Prostate gland (tissue), 2 donors: Measurements from ENCODE around the gene AKAP7. TPM values are rescaled to one million over a fixed set of nuclear protein-coding genes. Genes with fewer than 3 reads are reported as not detected.

Experiments used
- DNase-seq: peaks from one replicate; pipeline ENCODE4 v3.0.0-alpha.2; 2019; ENCODE audit warnings: low spot score
- H3K27ac ChIP-seq, 2 donors: fragments of 200-600 bp; sonication (generic); 2 replicates each; pipeline ENCODE4 v1.5.1; 2017 to 2019
- H3K27me3 ChIP-seq: fragments of 200-600 bp; sonication (generic); replicated peaks from 2 replicates; pipeline ENCODE4 v1.5.1; 2019; ENCODE audit not compliant: insufficient read depth
- H3K36me3 ChIP-seq, 2 donors: fragments of 200-600 bp; sonication (generic); 1 replicate in 1 of 2; 2 replicates in 1 of 2; pipeline versions ENCODE4 v1.5.1 to v1.8.1; 2017 to 2019
- H3K4me1 ChIP-seq: fragments of 200-600 bp; sonication (generic); replicated peaks from 2 replicates; pipeline ENCODE4 v1.5.1; 2019
- H3K4me3 ChIP-seq, 2 donors: fragments of 200-600 bp; sonication (generic); 2 replicates each; pipeline ENCODE4 v1.5.1; 2017 to 2019
- H3K9me3 ChIP-seq: fragments of 200-600 bp; sonication (generic); 2 replicates; pipeline ENCODE4 v1.5.1; 2017
- POLR2A ChIP-seq: fragments of 450-650 bp; IDR thresholded peaks from one replicate; pipeline ENCODE4 v1.6.1; 2016; ENCODE audit warnings: antibody characterized with exemption, mild to moderate bottlenecking
- POLR2AphosphoS5 ChIP-seq: sonication (generic); formaldehyde crosslinking; IDR thresholded peaks from one replicate; pipeline ENCODE4 v1.6.1; 2017; ENCODE audit warnings: antibody characterized with exemption
- WGBS: methylation state at CpG from one replicate; pipeline ENCODE4 v1.1.5; 2018; 5-methylcytosine and 5-hydroxymethylcytosine counted together
- intact Hi-C: fragments of 100-400 bp; cut with DNase I; formaldehyde crosslinking; loops from one replicate; pipeline ENCODE4 v1.14.2; 2022
- total RNA-seq, 2 donors: library from RNA; depleted of rRNA; stranded (reverse); fragments of >200 nt; gene quantifications; one replicate each; pipeline ENCODE4 v1.1.0, GENCODE V29; 2016
- TF ChIP-seq, protein P1 (sequence below), 4 experiments: fragments of 200-600 bp in 2 of 4; fragments of 450-650 bp in 2 of 4; sonication (generic) in 2 of 4; IDR thresholded peaks; 1 replicate in 3 of 4; 2 replicates in 1 of 4; pipeline ENCODE4 v1.5.1; 2016 to 2019; ENCODE audit warnings: antibody characterized with exemption in 4 of 4, mild to moderate bottlenecking in 2 of 4, moderate library complexity in 2 of 4

The AKAP7 gene
- total RNA-seq, 2 donors from 2014 or later = 23.7 to 34.3 TPM

- intact Hi-C loops = no loop called here
- WGBS = 66% methylated on average over 5 of the region's 5 CpGs
- no peak for DNase-seq
- Histone ChIP-seq H3K4me1 (no peaks in the 10 kb centered on the region), H3K36me3 (no peaks in the 10 kb centered on the region), H3K27ac (no peak overlapping the region), H3K27me3 (no peaks in the 10 kb centered on the region), H3K9me3 (no peaks in the 10 kb centered on the region), H3K4me3 (no peak overlapping the region)
- TF ChIP-seq POLR2AphosphoS5 = no peak
- TF ChIP-seq, protein P1, sequence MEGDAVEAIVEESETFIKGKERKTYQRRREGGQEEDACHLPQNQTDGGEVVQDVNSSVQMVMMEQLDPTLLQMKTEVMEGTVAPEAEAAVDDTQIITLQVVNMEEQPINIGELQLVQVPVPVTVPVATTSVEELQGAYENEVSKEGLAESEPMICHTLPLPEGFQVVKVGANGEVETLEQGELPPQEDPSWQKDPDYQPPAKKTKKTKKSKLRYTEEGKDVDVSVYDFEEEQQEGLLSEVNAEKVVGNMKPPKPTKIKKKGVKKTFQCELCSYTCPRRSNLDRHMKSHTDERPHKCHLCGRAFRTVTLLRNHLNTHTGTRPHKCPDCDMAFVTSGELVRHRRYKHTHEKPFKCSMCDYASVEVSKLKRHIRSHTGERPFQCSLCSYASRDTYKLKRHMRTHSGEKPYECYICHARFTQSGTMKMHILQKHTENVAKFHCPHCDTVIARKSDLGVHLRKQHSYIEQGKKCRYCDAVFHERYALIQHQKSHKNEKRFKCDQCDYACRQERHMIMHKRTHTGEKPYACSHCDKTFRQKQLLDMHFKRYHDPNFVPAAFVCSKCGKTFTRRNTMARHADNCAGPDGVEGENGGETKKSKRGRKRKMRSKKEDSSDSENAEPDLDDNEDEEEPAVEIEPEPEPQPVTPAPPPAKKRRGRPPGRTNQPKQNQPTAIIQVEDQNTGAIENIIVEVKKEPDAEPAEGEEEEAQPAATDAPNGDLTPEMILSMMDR (IDR thresholded peaks at IDR 0.05) = no peak
- no peak for TF ChIP-seq POLR2A
Observed at GRCh38 chr6:131101911-131102680, 33.2 kb upstream of the AKAP7 start.

DNA sequence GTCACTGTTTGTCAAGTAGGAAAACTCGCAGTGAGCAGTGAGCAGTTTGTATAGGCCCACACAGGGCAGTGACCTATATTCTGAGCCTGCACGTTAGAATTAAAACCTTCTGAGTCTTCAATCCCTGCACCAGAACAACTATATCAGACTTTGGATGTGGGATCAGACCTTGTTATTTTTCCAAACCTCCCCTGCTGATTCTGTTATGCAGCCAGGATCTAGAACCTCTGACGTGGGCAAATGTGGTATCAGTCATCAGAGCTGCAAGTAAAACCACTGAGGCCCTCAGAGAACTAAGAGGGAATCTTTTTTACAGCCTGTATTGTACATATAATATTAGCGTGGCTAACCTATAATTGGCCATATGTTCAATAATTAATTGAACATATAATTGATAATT lies 32.0 kb upstream of the AKAP7 start:
- no peaks in the 10 kb centered on the region for H3K27me3 ChIP-seq
- TF ChIP-seq, protein P1 (IDR thresholded peaks at IDR 0.05) = no peak
- TF ChIP-seq POLR2A (no peak), POLR2AphosphoS5 (no peak)
- WGBS = 95% methylated on average over 4 of the region's 4 CpGs
- no peak overlapping the region for H3K4me3 ChIP-seq
- DNase-seq = no peak
- H3K36me3 ChIP-seq = no peaks in the 10 kb centered on the region
- H3K27ac ChIP-seq = no peak overlapping the region
- no peaks in the 10 kb centered on the region for H3K4me1 ChIP-seq
- intact Hi-C loops = no loop called here
- no peaks in the 10 kb centered on the region for H3K9me3 ChIP-seq

DNA sequence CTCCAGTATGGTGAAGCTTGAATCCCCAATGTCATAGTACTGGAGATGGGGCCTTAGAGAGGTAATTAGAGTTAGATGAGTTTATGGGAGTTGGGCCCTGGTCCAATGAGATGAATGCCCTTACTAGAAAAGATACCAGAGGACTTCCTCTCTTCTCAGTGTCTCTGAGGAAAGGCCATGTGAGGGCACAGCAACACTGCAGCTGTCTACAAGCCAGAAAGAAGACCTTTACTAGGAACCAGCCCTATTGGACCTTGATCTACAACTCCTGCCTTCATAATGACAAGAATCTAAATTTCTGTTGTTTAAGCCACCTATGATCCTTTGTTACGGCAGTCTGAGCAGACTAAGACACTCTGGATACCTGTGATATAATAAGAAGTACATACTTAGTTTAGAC lies 31.4 kb upstream of the AKAP7 start:
- WGBS = 93% methylated on average over 1 of the region's 1 CpG
- TF ChIP-seq POLR2AphosphoS5 (no peak), POLR2A (no peak)
- TF ChIP-seq, protein P1 (IDR thresholded peaks at IDR 0.05) = no peak
- H3K27me3 ChIP-seq = no peaks in the 10 kb centered on the region
- DNase-seq = no peak
- H3K4me3 ChIP-seq = no peak overlapping the region
- no peaks in the 10 kb centered on the region for H3K9me3 ChIP-seq
- intact Hi-C loops = no loop called here
- H3K27ac ChIP-seq = no peak overlapping the region
- H3K36me3 ChIP-seq = no peaks in the 10 kb centered on the region
- H3K4me1 ChIP-seq = no peaks in the 10 kb centered on the region

- Histone ChIP-seq H3K4me3 (no peak overlapping the region), H3K27me3 (no peaks in the 10 kb centered on the region), H3K36me3 (no peaks in the 10 kb centered on the region), H3K9me3 (no peaks in the 10 kb centered on the region), H3K4me1 (no peaks in the 10 kb centered on the region), H3K27ac (no peak overlapping the region)
- no peak for TF ChIP-seq POLR2A
- TF ChIP-seq, protein P1 (IDR thresholded peaks at IDR 0.05) = no peak
- TF ChIP-seq POLR2AphosphoS5 = no peak
- 76% methylated on average over 1 of the region's 1 CpG for WGBS
- DNase-seq = no peak
- intact Hi-C loops = no loop called here
Observed at GRCh38 chr6:131107151-131107550, 28.1 kb upstream of the AKAP7 start.

DNA sequence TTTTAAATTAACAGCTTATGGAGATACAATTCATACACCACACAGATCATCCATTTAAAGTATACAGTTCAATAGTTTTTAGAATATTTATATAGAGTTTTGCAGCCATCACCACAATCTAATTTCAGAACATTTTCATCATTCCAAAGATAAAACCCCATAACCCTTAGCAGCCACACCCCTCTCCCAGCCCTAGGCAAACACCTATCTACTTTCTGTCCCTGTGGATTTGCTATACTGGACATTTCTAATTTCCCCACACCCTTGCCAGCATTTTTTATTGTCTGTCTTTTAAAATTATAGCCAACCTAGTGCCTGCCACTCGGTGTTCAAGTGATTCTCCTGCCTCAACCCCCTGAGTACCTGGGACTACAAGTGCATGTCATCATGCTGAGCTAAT lies 23.0 kb upstream of the AKAP7 start:
- no peaks in the 10 kb centered on the region for H3K4me1 ChIP-seq
- no peak overlapping the region for H3K4me3 ChIP-seq
- H3K27me3 ChIP-seq = no peaks in the 10 kb centered on the region
- H3K27ac ChIP-seq = no peak overlapping the region
- DNase-seq = no peak
- 63% methylated on average over 1 of the region's 1 CpG for WGBS
- H3K36me3 ChIP-seq = no peaks in the 10 kb centered on the region
- H3K9me3 ChIP-seq = no peaks in the 10 kb centered on the region
- intact Hi-C loops = no loop called here
- TF ChIP-seq POLR2AphosphoS5 (no peak), POLR2A (no peak)
- TF ChIP-seq, protein P1 (IDR thresholded peaks at IDR 0.05) = no peak
